HG02610 (cell line): ENCODE measurements around the gene RARA.

Source experiments
- ATAC-seq: cut with Tn5 transposase; IDR thresholded peaks from one replicate; pipeline ENCODE4 v1.9.1; 2021; ENCODE audit warnings: mild to moderate bottlenecking, moderate library complexity; ENCODE audit not compliant: unreplicated experiment

RARA gene

DNA sequence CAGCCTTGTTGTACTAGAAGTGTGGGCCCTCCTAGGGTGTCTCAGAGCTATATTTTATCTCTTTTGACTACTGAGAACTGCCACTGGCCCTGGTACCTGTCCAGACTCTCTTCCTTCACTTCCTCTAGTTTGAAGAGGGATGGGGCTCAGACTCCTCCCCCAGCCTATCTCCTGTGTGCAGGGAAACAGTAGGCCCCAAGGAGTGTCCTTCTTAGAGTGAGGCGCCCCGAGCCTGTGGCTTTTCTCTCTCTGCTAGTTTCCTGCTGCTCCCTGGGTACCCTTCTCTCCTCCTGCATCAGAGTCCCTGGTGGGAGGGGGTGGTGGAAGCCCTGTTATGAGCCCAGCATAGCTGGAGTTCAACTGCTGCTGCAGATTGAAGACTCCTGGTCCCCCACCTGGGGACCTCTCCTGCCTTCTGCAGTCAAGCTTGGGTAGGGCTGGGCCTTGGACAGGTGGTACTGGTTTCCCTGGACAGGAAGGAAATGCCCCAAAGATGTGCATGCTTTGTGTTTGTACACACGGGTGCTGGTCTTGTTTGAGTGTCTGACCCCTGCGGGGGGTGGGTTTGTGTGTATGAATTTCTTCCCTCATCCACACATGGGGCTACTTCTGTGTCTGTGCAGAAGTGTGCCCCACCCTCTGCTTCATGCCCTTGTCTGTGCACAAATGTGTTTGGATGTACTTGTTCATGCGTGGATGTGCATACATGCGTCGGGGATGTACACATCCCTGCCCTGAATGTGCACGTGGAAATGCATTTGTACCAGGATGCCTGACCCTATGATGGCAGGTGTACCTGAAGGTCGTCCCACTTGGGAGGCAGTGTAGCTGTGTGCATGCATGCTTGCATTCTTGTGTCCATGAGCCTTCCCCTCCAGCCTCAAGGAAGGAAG is 6.9 kb downstream of the RARA start:
- no peak for ATAC-seq

DNA sequence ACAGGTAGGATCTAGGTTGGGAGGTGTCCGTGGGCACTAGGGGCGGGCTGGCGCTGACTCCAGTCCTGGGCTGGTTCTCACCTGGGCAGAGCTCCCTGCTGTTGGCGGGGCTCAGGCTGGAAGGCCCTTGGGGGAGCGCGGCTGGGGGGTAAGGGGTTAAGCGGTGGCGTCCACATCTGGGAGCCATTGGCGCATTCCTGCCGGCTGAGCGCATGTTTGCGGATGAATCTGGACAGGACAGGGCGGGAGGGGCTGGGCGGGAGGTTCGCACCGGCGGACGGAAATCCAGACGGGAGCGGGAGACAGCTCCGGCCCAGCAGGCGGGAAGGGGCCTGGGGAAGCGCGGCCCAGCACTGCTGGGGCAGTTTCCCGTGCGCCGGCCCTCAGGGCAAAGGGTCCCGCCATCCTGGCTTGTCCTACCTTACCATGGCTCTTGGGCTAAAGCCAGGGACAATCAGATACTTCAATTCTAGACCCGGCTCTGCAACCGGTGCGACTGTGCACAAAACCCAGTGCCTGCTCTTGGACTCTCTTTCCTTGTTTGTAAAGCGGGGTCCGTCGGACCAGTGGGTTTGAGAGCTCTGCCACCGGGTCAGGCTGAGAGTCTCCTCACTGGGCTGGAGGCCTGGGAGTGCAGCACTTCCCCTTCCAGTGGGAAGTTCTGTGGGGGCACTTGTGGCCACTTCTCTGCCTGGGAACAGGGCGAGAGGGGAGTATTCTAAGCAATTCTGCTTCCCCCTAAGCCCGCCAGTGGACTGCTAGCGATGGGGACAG is 7.8 kb downstream of the RARA start:
- no peak for ATAC-seq

DNA sequence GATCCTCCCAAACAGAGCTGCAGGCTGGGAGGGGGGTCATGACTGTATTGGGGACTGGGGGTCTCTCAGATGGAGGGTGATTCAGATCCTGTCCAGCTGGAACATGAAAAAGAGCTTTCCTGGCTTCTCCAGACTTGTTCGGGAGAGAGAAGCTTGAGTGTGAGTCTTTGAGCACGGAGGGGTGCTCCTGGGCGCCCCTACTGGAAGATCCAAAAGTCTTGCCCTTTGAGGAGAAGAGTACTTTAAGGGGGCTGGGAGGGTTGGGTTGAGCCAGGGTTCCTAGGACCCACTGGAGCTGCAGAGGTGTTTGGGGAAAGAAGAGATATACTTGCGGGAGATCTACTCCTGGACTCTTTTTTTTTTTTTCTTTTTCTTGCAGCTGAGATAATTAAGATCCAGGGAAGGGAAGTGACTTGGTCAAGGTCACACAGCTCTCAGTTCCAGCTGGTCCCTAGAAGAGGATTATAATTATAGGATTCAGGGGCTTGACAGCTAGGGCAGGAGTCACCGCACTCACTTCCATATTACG is 8.4 kb downstream of the RARA start:
- no peak for ATAC-seq

DNA sequence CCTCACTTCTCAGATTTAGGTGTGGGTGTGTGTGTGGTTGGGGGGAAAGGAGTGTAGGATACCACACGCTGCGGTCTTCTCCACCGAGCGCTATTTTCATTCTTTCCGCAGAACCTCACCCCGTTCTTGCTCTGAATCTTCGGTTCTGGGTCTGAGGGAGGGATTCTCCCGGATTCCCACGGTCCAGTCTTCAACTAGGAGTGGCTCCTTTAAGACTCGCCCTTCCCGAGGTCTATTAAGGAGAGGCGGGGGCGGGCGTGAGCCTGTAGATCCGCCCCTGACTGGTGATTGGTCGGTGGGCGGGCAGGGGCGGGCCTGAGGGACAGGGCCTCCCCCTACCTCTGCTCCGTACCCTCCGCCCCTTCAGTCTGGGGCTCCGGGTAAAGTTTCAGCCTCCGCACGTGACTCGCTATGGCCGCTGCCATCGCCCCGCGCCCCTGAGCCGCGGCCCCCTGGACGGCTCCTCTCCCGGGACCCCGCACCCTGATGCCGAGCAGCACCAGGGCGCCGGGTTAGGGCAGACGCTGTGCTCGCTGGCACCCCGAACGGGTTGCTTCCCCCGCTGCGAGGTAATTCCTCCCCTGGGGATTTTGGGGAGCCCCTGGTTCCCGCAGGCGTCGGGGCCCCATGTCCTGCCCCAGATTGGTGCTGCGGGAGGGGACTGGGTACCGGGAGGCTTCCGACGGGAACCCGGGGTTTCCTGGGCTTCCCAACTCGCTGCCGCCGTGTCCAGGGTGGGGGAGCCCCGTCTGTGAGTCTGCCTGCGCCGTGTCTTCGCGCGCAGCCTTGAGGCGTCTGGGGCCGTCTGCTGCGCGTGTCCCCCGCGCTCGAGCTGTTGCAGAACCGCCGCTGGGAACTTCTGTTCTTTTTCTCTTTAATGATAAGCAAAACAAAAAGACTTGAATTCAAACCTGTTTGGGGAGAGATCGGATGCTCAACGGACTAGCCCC is 9.2 kb downstream of the RARA start:
- peak; percentile 69 for ATAC-seq

DNA sequence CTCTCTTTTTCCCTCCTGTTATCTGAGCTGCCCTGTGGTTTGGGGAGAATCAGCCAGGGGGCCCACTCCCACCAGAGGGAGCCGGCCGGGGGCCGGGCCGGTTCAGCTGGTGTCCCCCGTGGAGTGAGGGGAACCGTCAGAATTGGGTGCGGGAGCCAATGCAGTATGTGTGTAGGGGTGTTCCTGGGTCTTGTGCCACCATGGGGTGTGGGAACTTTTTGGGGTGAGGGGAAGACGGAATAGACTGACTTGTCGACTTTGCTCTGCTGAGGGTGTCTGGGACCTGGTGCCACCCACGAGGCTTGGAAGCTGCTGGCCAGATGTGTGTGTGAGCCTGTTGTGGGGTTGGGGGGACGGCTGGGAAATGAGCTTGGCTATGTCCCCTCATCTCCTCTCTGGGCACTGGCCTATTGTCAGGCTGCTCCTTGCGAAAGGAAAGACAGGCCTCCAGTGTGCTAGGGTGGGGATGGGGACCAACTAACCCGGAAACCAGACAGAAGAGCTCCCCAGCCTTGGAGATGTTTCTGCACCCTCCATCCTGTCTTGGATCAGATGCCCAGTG is 9.9 kb downstream of the RARA start:
- ATAC-seq = no peak

DNA sequence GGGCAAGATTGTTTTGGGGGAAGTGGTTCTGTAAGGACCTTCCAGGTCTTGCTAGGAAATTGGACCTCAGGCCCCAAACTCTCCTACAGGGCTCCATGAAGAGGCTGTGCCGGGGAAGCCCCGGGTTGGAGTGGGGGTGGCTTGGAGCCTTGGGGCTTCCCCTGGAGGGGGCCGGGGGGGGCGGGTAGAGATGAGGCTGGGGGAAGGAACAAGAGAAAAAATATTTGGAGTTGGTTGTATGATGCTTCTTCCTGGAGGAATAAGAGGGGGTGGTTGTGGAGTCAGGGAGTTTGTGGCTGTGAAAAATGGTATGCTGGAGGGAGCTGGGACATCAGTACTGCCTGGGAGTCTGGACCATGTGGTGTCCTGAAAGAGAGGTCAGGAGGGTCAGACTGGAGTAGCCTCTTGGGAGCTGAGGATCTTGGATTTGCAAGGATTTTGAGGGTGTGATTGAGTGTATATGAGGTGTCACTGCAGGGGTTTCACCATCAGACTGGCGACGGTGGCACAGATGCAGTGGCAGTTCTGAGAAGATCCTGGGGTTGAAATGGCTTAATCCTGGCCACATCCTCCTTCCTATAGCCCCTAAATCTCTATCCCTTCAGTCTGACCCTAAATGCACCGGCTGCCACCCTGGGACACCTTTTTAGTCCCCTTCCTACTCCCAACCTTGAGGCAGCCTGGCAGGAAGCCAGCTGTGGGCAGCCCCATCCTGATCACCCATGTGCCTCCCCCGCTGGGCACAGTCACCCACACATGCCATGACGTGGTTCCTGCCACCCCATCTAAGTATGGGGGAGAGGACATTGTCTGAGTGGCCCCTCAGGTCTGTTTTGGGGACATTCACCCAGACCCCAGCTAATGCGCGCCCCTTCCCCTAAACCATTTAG is 10.9 kb downstream of the RARA start:
- ATAC-seq = no peak

DNA sequence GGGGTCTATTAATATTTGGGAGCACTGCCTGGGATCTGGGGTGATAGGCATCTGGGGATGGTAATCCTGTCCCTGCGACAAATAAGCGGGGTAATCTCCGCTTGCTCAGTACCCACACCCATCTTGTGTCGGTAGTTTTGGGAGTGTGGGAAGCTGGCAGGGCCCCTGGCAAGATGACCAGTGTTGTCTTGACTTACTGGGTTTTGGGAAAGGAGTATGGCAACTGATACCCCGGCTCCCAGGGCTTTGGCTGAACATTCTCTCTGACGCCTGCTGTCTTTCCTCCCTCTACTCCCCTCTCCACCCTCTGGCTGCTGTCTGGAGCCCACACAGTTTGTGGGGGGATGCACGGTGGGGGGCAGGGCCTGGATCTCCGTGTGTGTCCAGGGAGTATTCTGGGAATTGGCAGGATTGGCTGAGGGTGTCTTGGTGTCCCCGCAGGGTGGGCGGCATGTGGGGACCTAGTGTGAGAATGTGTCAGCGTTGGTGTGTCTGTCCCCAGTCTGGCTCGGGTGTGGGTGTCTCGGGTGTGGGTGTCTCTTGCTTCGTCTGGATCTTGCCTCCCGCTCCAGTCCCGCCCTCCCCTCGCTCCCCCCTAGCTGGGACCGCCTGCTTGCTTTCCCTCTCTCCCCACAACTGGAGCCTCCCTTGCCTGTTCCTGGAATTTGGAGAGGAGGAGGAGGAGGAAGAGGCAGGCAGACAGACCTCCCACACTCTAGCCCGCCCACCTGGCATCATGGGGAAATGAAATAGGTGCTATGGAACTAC is 12.0 kb downstream of the RARA start:
- ATAC-seq = no peak

DNA sequence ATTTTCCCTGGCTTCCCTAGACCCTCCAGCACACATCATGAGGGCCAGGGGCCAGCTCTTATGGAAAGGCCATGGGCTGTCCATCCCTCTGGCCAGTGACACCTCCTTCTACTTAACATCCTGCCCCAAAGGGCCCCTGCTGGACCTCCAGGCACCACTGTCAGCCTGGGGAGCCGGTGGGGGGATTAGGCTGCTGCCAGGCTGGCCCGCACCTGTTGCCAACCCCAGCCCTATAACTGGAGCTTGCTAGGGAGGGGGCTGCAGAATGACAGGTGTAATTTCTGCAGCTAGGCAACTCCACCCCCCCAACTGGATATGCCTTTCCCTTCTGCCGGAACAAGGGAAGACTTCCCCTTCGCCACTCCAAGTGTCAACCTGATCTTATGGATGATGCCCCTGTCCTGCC is 12.5 kb downstream of the RARA start:
- no peak for ATAC-seq

DNA sequence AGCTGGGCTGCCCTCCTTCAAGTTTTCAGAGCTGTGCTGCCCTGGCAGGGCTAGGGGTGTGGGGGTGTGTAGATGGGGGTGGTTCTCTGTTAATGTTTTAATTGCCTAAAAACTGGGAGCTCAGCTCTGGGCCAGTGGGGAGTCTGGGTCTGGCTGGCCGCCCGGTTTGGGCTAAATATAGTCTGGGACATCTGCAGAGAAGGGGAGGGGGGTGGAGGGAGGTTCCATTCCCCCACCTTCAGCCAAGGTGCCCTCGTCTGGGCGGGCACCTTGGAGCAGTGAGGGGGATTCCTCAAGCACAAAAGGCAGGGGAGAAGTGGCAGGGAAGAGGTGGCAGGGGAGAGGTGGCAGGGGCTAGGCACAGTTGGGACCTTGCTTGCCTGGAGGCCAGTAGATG is 13.0 kb downstream of the RARA start:
- no peak for ATAC-seq

DNA sequence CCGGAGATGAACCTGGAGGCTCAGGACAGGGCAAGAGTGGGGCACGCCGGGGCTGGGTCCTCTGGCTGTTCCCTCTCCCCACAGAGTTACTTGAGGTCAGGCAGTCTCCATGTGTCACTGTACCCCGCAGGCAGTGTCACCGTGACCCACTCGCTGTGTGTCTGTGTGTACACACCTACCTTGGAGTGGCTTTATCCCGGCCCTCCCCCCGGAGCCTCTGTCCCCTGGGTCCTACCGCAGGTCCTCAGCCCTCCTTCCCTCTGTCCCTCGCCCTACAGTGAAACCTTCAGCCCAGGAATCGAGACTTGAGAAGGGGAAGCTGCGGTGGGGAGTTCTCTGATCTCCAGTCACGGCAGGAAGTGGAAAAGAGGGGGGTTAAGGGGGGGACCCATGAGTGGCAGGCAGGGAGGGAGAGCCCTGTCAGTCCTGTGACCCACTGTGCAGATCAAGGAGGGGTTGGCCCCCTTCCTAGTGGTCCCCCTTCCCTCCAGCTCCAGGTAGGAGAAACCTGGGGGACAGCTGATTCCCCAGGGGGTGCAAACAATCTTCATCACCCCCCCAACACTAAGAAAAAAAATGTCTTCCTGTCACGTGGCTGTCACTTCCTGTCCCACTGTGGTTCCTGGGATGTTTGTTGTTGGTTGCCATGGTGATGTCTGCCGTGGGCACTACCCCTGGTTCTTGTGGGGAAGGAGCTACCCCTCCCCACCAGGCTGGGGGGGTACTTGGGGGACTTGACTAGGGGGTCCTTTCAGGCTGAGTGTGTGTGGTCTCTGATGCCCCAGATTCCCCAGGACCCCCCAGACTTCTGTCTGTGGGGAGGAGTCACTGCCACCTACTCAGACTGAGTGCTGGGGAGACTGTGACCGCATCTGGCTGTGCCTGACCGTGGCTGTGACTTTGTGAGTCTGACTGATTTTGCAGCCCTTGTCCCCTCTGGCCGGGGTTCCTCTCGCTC is 13.7 kb downstream of the RARA start:
- no peak for ATAC-seq

DNA sequence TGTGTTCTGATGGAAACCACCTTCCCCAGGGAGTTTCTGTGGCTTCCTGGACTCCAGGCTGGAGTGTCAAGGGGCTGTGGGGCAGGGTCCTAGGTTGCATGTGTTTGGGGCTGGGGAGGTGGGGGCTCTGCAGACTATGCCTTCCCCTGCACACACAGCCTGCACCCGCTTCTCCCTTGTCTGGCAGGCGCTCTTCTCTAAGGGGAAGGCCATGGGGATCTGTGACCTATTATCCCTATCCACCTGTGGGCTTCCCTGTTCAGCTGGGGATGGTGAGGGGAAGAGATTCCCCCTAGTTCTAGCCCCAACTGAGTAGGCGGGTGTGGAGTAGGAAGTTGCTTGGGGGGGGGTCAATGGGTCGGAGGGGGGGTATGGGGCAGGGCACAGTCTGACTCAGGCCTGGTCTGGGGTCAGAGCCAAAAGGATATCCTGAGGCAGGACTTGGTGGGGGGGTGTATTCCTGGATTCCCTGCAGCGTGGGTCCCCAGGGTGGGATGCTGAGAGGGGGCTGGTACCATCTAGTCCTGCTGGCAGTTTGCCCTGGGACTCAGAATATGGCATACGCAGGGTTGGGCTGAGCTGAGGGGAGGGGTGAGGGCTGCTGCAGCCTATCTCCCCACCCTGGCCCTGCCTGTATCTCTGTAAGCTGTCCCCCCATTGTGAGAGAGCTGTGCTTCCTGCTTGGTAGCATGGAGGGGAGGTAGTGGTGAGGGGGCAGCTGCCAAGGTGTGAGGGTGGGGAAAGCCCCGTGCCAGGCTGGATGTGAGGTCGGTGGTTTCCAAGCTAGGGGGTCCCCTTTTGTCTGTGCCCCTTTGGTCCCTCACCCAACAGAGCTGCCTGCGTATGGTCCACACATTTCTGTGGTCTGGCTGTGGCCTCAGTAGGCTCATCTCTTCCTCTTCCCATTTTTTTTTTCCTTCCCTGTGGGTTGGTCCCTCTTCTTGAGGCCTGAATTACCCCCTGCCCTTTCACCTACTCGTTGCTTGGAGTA is 14.7 kb downstream of the RARA start:
- ATAC-seq = no peak

DNA sequence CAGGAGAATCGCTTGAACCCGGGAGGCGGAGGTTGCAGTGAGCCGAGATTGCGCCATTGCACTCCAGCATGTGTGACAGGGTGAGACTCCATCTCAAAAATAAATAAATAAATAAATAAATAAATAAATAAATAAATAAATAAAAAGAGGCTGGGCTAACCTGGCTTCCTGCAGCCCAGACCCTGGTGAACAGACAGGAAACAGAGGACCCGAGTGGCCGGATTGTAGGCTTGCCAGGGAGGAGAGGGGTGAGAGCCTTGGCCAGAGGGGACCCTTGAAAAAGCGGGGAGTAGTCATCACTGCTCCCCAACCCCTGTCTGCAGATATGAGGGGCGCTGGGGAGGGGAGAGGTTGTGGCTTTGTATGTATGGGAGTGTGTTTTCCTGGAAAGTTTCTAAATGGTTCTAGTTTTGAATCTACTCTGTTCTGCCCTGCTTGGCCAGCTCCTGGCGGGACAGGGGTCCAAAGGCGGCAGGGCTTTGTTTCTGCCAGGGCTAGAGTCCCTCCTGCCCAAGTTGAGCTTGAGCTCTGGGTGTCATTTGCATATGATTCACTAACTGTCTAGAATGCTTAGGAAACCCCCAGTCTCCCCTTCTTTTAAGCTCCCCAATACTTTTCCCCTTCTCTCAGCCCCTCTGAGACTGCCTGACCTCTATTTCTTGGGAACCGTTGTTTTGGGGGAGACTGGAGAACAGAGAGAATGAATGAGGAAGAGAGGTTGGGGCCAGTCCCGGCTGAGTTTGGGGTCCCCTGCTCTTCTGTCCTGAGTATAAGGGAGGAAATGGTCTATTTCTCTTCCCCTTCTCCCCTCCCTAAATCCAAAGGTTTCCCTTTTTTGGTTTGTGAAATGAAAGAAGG is 16.4 kb downstream of the RARA start:
- ATAC-seq = no peak

DNA sequence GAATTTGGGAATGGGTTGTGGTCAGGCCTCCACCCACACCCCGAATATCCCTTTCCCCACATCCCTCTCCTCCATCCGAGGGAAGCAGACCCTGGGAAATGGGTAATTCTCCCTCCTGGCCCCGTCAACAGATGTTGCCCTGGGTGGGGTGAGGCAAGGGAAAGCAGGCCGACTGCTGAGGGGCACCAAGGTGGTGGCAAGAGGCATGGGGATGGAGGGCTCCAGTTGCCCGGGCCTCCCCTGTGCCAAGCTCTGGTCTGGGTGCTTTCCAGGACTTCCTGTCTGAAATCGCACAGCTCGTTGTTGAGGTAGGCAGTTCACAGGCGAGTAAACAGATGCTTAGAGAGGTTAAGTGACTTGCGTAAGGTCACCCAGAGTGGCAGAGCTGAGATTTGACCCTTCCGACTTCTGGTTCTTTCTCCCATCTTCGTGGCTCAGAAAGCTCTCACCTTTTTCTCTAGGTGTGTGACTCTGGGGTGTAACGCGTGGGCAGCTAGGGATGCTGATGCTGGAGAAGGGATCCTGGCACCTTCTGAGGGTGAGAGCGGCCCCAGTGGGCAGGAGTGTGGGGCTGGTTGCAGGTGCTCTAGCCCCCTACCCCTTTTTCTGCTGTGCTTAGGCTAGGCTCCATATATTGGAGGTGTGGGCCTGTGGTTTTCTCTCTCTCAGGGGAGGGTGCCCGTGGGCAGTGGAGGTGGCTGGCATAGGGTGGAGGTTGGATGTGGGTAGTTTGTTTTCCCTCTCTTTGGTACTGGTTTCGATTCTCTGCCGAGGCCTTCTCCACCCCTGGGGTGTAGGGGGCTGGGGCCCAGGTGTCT is 17.2 kb downstream of the RARA start:
- no peak for ATAC-seq

DNA sequence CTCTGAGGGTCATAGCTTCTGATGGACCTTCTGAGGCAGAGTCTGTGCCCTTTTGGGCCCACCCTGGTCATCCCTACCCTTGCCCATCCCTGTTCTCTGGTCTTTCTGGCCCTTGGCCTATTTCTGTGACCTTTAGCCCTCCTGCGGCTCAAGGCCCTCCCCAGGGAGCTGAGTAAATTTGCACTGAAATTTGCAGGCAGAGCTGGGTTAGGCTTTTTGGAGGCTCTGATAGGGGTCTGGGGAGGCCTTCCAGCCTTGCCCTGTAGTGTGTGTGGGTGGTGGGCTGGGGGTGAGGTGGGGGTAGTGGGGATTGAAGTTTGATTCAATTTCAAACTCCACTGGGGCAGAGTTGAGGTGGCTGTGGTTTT is 17.8 kb downstream of the RARA start:
- ATAC-seq = no peak

DNA sequence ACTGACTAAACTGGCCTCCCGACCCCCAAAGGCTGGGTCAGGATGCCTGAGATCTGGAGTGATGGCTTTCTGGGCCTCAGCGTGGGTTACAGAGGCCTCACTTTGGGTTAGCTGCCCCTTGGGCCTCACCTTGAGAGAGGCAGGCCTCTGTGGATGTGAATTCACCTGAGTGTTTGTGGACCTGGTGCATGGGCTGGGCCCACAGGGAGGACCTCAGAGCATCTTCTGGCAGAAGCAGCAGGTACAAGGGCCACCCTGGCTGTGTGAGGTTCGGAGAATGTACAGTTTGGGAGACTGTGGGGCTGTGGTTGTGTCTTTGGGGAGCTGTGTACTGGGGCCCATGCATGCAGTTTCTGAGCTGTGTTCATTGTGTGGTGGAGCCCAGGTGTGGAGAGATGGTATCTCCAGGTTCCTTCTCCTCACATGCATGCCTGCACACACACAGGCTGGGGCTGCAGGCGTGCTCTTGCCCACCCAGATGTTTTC is 18.3 kb downstream of the RARA start:
- ATAC-seq = no peak
